ENCODE results near the gene H2BK1.

H2BK1 gene

GRCh38 chr7:151240536-151240935 is 30.2 kb upstream of the H2BK1 start:
- peak overlapping the region in 1 of 2 donors; percentile 54 for H3K27ac Mint-ChIP-seq

GRCh38 chr7:151239837-151240459 is 29.7 kb upstream of the H2BK1 start:
- H3K27ac Mint-ChIP-seq: no peak overlapping the region
- ATAC-seq: no peak
- H3K4me3 Mint-ChIP-seq: no peak overlapping the region
- H3K4me1 Mint-ChIP-seq: peaks cover 42% of the 10 kb centered on the region
- no peaks in the 10 kb centered on the region for H3K9me3 Mint-ChIP-seq
- no peaks in the 10 kb centered on the region for H3K27me3 Mint-ChIP-seq
- DNase-seq: no peak

More at GRCh38 chr7:151240536-151240935, 30.2 kb upstream of the H2BK1 start:
- no peak for ATAC-seq
- DNase-seq: no peak
- no peak overlapping the region for H3K4me3 Mint-ChIP-seq
- H3K9me3 Mint-ChIP-seq: no peaks in the 10 kb centered on the region
- no peaks in the 10 kb centered on the region for H3K27me3 Mint-ChIP-seq
- H3K4me1 Mint-ChIP-seq: peaks cover 39% of the 10 kb centered on the region

- Mint-ChIP-seq H3K27ac (peak overlapping the region; percentile 44 to 74), H3K4me1 (peaks cover 39% of the 10 kb centered on the region), H3K4me3 (no peak overlapping the region), H3K27me3 (no peaks in the 10 kb centered on the region), H3K9me3 (no peaks in the 10 kb centered on the region)
- ATAC-seq (no peak), DNase-seq (no peak)
These were observed 28.9 kb upstream of the H2BK1 start for GRCh38 chr7:151238924-151239836.

DNA sequence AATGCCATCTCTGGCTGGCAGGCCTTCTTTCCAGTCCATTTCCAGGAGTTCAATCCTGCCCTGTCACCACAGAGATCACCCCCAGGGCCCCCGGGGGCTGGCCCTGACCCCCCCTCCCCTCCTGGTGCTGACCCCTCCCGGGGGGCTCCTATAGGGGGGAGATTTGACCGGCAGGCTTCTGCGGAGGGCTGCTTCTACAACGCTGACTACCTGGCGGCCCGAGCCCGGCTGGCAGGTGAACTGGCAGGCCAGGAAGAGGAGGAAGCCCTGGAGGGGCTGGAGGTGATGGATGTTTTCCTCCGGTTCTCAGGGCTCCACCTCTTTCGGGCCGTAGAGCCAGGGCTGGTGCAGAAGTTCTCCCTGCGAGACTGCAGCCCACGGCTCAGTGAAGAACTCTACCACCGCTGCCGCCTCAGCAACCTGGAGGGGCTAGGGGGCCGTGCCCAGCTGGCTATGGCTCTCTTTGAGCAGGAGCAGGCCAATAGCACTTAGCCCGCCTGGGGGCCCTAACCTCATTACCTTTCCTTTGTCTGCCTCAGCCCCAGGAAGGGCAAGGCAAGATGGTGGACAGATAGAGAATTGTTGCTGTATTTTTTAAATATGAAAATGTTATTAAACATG is 28.0 kb upstream of the H2BK1 start:
- no peak for ATAC-seq
- no peaks in the 10 kb centered on the region for H3K9me3 Mint-ChIP-seq
- H3K27me3 Mint-ChIP-seq: no peaks in the 10 kb centered on the region
- H3K27ac Mint-ChIP-seq: peak overlapping the region in 1 of 2 donors; percentile 27
- H3K4me1 Mint-ChIP-seq: peaks cover 39% of the 10 kb centered on the region
- no peak for DNase-seq
- H3K4me3 Mint-ChIP-seq: no peak overlapping the region

- peak overlapping the region in 1 of 2 donors; percentile 48 for H3K27ac Mint-ChIP-seq
- H3K9me3 Mint-ChIP-seq: no peaks in the 10 kb centered on the region
- peaks cover 34% of the 10 kb centered on the region for H3K4me1 Mint-ChIP-seq
- H3K4me3 Mint-ChIP-seq: no peak overlapping the region
- no peaks in the 10 kb centered on the region for H3K27me3 Mint-ChIP-seq
- ATAC-seq (no peak), DNase-seq (no peak)
These were observed 27.2 kb upstream of the H2BK1 start for GRCh38 chr7:151237244-151238189.

GRCh38 chr7:151236406-151236805 is 26.1 kb upstream of the H2BK1 start:
- no peaks in the 10 kb centered on the region for H3K9me3 Mint-ChIP-seq
- H3K27me3 Mint-ChIP-seq: no peaks in the 10 kb centered on the region
- H3K4me1 Mint-ChIP-seq: peaks cover 37% of the 10 kb centered on the region
- H3K4me3 Mint-ChIP-seq: no peak overlapping the region
- DNase-seq (no peak), ATAC-seq (no peak)
- H3K27ac Mint-ChIP-seq: no peak overlapping the region

- H3K27me3 Mint-ChIP-seq: no peaks in the 10 kb centered on the region
- DNase-seq: no peak
- H3K4me3 Mint-ChIP-seq: no peak overlapping the region
- ATAC-seq: no peak
- H3K4me1 Mint-ChIP-seq: peaks cover 38% of the 10 kb centered on the region
- no peaks in the 10 kb centered on the region for H3K9me3 Mint-ChIP-seq
- no peak overlapping the region for H3K27ac Mint-ChIP-seq
These were observed 25.0 kb upstream of the H2BK1 start for GRCh38 chr7:151235091-151235787.

- Mint-ChIP-seq H3K4me3 (peak overlapping the region; percentile 99 to 100), H3K27me3 (no peaks in the 10 kb centered on the region), H3K9me3 (no peaks in the 10 kb centered on the region), H3K4me1 (peaks cover 38% of the 10 kb centered on the region), H3K27ac (peak overlapping the region; percentile 99 to 100)
- DNase-seq (no peak), ATAC-seq (no peak)
These were observed 23.5 kb upstream of the H2BK1 start for GRCh38 chr7:151233804-151234203.

- Mint-ChIP-seq H3K4me1 (peaks cover 41% of the 10 kb centered on the region), H3K27ac (peak overlapping the region; percentile 99 to 100), H3K4me3 (peak overlapping the region; percentile 99 to 100), H3K27me3 (no peaks in the 10 kb centered on the region), H3K9me3 (no peaks in the 10 kb centered on the region)
- DNase-seq (peak; percentile 65 to 79), ATAC-seq (peak; percentile 84)
These were observed 22.8 kb upstream of the H2BK1 start for GRCh38 chr7:151232917-151233701.

GRCh38 chr7:151232091-151232916 is 22.0 kb upstream of the H2BK1 start, which contains the start of gene CHPF2:
Gene CHPF2 (plus strand): TSS chr7:151232483. CDS start chr7:151234012, 1,529 bp downstream.
- H3K9me3 Mint-ChIP-seq: no peaks in the 10 kb centered on the region
- H3K27ac Mint-ChIP-seq: peak within 1 kb of the TSS; percentile 99 to 100
- ATAC-seq (peak; percentile 96), DNase-seq (peak; percentile 88 to 91)
- H3K4me1 Mint-ChIP-seq: peaks cover 47% of the 10 kb centered on the region
- no peaks in the 10 kb centered on the region for H3K27me3 Mint-ChIP-seq
- peak within 1 kb of the TSS; percentile 99 to 100 for H3K4me3 Mint-ChIP-seq

DNA sequence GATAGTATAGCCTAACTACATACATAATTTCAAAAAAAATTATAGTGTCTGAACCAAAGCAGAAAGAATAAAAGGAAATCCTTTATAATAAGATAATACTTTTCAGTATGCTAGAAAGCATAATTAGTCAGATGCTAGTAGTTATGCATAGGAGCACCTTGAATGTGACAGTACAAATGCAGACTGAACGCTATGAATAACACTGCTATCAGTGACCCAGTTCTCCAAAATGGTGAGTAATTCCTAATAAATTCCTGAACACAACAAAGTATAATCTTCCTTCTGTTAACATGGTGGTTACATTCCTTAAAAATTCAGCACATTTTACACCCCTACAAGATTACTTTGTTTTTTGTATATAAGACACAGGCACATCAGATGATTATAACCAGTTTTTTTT is 20.8 kb upstream of the H2BK1 start:
- Mint-ChIP-seq H3K9me3 (no peaks in the 10 kb centered on the region), H3K27ac (no peak overlapping the region), H3K4me1 (peaks cover 54% of the 10 kb centered on the region), H3K4me3 (peak overlapping the region in 1 of 2 donors; percentile 99), H3K27me3 (no peaks in the 10 kb centered on the region)
- ATAC-seq (no peak), DNase-seq (no peak)

DNA sequence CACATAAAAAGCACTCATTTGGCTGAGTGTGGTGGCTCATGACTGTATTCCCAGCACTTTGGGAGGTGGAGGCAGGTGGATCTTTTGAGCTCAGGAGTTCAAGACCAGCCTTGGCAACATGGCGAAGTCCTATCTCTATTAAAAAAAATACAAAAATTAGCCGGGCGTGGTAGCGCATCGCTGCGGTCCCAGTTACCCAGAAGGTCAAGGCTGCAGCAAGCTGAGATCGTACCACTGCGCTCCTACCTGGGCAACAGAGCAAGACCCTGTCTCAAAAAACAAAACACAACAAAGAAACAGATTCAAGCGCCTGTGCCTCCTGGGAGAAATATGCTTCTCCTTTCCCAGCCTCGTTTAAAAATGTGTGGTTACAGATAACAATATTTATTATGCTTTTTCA is 19.0 kb upstream of the H2BK1 start:
- no peaks in the 10 kb centered on the region for H3K9me3 Mint-ChIP-seq
- DNase-seq (no peak), ATAC-seq (no peak)
- H3K4me1 Mint-ChIP-seq: peaks cover 63% of the 10 kb centered on the region
- H3K27ac Mint-ChIP-seq: no peak overlapping the region
- H3K4me3 Mint-ChIP-seq: no peak overlapping the region
- no peaks in the 10 kb centered on the region for H3K27me3 Mint-ChIP-seq
